GM21529 (cell line): ENCODE measurements around the gene PALLD.

ENCODE experiments used
- ATAC-seq: cut with Tn5 transposase; IDR thresholded peaks from one replicate; pipeline ENCODE4 v1.9.1; 2021; ENCODE audit not compliant: unreplicated experiment

The PALLD gene

GRCh38 chr4:168860827-168861226 lies 364.0 kb downstream of the PALLD start:
- ATAC-seq = no peak

DNA sequence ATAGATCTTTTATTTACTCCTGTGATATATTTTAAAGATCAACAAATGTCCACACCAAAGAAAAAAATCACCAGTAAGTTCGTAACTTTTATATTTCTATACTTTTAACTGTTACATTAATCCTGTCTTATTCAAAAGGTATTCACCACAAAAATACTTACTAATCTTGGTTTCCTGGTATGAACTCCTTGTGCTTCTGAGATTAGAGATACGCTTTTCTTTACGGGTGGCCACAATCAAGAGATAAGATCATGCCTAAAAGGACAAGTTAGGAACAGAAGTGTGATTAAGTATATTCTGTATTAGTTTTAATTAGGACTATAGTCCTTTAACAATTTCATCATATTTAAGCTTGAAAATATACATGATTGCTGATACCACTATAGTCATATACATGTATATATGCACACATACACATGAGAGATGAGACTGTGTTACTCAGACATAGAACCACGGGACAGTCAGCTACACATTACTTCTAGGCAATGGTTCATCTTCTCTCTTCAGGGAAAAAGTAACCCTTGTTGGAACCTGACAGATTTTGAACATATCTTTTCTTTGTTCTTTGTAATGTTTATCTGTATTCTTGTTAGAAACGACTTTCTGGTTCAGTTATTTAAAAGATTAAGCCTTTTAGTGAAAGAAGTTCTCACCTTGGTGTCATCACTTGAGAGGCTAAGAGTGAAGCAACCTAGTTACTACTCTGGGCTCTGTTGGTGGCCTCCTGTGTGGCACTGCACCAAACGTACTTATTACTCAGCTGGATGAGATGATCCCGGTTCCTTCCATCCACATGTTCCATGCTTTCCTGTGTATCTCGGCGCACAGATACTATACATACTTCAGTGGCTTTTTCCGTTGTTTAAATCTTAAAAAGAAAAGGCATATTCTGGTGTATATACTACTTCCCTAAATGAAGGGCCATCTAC lies 367.1 kb downstream of the PALLD start:
- no peak for ATAC-seq

- no peak for ATAC-seq
Observed at GRCh38 chr4:168864821-168865541, 368.1 kb downstream of the PALLD start.

DNA sequence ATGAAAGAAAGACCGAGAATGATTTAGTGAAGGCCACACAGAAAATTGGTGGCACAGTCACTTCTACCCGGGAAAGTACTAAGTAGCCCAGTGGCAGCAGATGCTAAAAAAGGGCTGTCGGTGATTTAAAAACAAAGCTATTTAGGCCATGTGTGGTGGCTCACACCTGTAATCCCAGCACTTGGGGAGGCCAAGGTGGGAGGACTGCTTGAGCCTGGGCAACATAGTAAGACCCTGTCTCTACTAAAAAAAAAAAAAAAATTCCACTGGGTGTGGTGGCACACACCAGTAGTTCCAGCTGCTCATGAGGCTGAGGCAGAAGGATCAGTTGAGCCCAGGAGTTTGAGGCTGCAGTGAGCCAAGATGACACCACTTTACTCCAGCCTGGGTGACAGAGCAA lies 369.0 kb downstream of the PALLD start:
- no peak for ATAC-seq

- no peak for ATAC-seq
Observed at GRCh38 chr4:168866635-168867034, 369.8 kb downstream of the PALLD start.

DNA sequence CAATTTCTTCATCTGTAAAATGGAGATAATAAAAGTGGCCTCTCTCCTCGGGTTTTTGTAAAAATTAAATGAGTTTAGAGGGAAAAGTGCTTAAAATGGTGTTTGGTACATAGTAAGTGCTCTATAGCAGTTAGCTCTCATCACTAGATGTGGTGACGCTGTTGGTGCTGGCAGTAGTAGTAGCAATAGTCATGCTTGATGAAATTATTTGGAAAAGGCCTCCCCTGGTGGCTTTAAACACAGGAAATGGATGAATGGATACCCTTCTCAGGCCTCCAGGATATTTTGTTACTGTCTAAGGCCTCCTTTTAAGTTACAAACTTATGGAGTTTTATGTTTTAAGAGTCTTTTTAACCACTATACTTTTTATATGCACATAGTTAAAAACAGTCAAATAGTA lies 370.3 kb downstream of the PALLD start:
- no peak for ATAC-seq

DNA sequence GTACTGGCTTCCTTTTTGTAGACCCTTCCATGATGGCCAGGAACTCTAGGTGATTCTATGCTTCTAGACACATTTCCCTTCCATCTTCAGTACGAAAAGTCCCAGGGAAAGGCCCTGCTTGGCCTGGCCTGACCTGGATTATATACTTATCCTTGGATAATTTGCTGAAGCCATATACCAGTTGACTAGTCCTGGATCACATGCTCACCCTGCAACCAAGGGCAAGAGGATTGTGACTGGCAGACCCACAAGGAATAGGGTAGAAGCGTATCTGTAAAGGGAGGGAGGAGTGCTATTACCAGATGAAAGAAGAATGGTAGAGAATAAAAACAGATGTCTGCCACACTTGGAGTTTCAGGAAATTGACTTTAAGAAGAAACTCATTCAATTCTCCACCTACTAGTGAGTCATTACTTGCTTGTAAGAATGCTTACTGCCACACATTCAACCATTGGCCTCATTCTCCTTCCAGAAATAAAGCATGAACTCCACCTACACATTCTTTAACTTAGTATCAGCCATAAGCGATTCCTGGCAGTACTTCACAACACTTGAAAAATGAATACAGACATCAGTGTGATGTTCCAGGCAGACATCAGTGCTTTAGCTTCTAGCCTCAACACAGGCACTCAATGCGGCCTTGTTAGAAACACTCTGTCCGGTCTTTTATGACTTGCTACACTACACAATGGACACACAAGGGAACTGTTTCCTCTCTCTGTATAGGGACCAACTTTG lies 371.4 kb downstream of the PALLD start:
- ATAC-seq = no peak

- no peak for ATAC-seq
Observed at GRCh38 chr4:168868802-168869201, 371.9 kb downstream of the PALLD start.

DNA sequence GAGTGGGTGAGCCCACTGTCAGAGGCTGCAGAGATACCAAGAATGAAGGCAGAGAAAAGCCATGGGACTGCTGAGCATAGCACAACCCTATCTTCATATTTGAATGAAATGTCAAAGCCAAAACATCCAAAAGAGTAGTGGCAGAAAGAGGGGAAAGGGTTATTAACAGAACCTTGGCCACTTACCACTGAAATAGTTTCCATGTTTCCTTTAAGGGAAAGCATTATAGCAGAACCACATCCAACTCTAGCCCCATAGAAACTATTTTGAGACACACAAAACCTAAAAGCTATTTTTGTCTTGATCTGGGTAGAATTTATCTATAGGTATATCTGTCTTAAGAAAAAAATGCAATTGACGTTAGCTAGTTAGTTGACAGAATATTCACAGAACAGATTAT lies 373.2 kb downstream of the PALLD start:
- ATAC-seq = no peak

DNA sequence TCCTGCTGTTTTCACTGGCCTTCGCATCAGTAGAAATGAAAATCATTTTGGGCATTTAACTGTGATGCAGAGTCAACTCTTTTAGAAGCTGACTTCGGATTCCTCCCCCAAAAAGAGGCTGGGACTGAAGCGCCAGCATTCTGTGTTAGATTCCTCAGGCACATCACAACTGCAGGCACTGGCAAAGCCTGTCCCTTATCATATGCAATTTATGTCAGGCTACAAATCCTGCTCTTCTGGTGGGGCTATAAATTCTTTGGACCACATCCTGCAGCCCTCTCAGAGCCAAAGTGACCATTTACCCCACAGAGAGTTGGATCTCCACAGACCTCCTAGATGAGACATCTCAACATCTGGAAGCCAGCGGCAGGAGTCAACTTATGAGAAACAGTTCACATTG lies 374.8 kb downstream of the PALLD start:
- ATAC-seq = no peak

DNA sequence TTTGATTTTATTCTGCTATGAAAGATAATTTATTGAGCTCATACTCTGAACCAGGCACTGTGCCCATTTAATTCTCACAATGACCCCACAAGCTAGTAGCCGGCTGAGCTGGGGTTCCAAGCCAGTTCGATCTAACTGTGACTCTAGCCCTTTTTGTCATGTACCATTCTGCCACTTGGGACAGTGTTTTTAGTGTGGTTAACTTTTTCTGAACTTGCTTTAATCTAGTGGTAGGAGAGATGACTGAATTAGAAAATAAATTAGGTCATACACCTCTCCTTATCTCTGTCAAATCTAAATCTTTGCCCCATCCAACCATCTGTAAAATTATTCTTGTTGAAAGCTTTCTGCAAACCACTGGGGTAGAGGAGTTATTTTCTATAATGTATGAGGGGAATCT lies 377.2 kb downstream of the PALLD start:
- no peak for ATAC-seq

GRCh38 chr4:168876106-168876505 lies 379.3 kb downstream of the PALLD start:
- ATAC-seq = no peak

DNA sequence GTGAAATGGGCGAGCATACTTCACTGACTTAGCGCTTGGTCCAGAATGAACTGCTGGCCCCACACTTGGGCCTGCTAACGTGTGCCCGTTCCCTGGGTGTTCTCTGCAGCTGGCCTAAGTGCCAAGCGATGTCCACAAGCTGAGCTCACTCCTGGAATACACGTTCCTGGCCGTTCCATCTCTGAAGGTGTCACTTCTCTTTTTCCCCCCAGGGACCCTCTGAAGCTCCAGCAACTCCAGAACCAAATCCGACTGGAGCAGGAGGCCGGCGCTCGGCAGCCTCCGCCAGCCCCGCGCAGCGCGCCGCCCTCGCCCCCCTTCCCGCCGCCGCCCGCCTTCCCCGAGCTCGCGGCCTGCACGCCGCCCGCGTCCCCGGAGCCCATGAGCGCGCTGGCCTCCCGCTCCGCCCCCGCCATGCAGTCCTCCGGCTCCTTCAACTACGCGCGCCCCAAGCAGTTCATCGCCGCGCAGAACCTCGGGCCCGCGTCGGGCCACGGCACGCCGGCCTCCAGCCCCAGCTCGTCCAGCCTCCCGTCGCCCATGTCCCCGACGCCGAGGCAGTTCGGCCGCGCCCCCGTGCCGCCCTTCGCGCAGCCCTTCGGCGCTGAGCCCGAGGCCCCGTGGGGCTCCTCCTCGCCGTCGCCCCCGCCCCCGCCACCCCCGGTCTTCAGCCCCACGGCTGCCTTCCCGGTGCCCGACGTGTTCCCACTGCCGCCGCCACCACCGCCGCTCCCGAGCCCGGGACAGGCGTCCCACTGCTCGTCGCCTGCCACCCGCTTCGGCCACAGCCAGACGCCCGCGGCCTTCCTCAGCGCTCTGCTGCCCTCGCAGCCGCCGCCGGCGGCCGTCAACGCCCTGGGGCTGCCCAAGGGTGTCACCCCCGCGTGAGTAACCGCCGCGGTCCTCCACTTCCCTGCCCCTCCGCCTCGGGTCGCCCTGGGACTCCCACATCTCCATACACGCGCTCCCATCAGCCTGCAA lies 380.9 kb downstream of the PALLD start:
- peak; percentile 26 for ATAC-seq

GRCh38 chr4:168878623-168879022 lies 381.8 kb downstream of the PALLD start:
- no peak for ATAC-seq

- peak; percentile 33 for ATAC-seq
Observed at GRCh38 chr4:168879188-168879587, 382.3 kb downstream of the PALLD start.

DNA sequence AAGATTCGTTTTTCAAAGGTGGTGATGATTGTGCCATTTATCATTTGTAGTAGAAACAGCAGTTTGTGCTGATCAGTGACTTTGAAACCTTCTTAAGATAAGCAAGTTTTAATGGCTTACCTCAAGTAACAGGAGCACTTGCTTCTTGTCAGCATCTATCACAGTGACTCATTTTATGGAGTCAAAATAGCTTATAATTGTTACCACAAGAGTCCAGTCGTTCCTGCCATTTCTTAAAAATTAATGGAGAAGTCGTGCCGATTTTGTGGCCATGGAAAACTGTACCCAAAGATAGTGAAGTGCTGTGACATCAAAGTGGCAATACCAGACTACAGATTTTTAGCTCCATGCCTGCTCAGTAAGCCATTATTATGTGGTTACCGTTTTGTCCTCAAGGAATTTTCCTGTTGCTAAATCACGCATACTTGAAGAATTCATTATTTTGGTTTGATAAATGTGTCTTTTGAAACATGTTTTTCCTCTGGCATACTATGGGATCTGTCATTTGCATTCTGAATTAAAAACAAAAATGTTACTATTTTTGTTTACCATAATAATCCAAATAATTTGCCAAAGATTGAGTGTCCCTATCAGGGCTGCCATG lies 383.3 kb downstream of the PALLD start:
- no peak for ATAC-seq

GRCh38 chr4:168880811-168881595 lies 384.2 kb downstream of the PALLD start:
- ATAC-seq = peak; percentile 74

GRCh38 chr4:168881781-168882420 lies 385.0 kb downstream of the PALLD start:
- no peak for ATAC-seq
